ENCODE data around the gene SH3GL2.

SH3GL2 gene

DNA sequence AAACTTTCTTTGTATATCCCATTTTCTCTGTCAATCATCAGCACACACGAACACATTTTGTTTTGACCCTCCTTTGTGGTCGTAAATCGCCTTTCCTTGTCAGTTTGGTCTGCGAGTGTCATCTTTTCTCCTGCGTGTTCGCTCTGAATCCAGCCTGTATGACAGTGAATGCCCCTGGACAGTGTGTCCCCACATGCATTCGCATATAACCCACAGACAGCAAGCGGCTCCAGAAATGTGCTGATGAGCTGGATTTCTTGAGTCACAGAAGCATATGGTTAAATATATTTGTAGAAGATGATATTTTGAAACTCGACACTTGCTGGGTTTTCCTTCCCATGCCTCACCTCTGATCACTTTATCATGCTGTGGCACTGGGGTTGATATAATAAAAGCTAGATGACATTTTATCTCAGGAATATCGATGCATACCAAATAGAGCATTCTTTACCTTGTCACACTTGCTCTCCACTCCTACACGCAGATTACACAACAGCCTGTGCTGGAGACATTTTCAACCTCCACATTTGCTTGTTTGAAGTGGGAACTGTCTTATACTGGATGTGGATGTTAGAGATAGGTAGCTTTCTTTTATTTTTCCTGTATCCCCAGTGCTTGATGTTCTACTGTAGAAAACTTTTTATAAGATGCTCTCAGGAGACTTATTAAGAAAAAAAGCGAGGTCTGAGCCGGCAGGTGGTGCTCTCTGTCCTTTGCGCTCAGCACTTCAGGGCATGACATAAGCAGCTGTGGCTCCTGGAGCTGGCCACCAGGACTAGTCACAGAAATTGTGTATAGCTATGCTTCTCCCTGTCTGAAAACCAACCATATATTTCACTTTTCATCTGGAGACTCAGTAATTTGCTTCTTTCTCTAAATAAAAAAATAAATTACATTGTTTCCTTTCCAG lies 215.1 kb downstream of the SH3GL2 start:
- Histone ChIP-seq H3K4me3 (ENCODE audit: low read length) (no peak overlapping the region), H3K27ac (ENCODE audit: low read length) (no peak overlapping the region), H3K4me1 (ENCODE audit: control insufficient read depth, low read depth, low read length) (no peaks in the 10 kb centered on the region), H3K9ac (ENCODE audit: low read length) (no peak overlapping the region), H3K36me3 (ENCODE audit: control insufficient read depth, low read depth, low read length) (no peaks in the 10 kb centered on the region), H3K27me3 (ENCODE audit: control insufficient read depth, insufficient read depth, low read length) (no peaks in the 10 kb centered on the region), H3K9me3 (ENCODE audit: control insufficient read depth, low read depth, low read length) (no peaks in the 10 kb centered on the region)

- H3K4me1 ChIP-seq (ENCODE audit: control insufficient read depth, low read depth, low read length), result no peaks in the 10 kb centered on the region
- no peaks in the 10 kb centered on the region for H3K36me3 ChIP-seq (ENCODE audit: control insufficient read depth, low read depth, low read length)
- no peak overlapping the region for H3K4me3 ChIP-seq (ENCODE audit: low read length)
- no peaks in the 10 kb centered on the region for H3K9me3 ChIP-seq (ENCODE audit: control insufficient read depth, low read depth, low read length)
- no peak overlapping the region for H3K9ac ChIP-seq (ENCODE audit: low read length)
- no peaks in the 10 kb centered on the region for H3K27me3 ChIP-seq (ENCODE audit: control insufficient read depth, insufficient read depth, low read length)
- H3K27ac ChIP-seq (ENCODE audit: low read length), result no peak overlapping the region
These were observed 216.9 kb downstream of the SH3GL2 start for GRCh38 chr9:17795744-17796143.

DNA sequence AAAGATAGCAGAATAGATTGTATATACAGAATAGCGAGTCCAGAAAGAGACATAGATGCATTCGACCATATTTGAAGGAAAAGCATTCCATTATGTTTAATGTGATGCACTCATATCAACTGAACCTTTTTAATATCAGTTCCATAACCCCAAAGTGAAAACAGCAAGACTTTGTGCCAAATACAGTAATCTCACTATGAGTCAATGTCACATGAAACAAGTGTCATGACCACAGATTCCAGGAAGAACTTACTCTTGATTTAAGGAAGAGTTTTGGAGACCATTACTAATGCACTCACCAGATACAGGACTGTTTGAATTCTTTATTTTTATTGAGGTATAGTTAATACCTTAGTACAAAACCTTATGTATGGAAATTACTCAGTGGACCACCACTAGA lies 220.5 kb downstream of the SH3GL2 start:
- Histone ChIP-seq H3K9me3 (ENCODE audit: control insufficient read depth, low read depth, low read length) (no peaks in the 10 kb centered on the region), H3K4me3 (ENCODE audit: low read length) (no peak overlapping the region), H3K4me1 (ENCODE audit: control insufficient read depth, low read depth, low read length) (no peaks in the 10 kb centered on the region), H3K36me3 (ENCODE audit: control insufficient read depth, low read depth, low read length) (no peaks in the 10 kb centered on the region), H3K9ac (ENCODE audit: low read length) (no peak overlapping the region), H3K27ac (ENCODE audit: low read length) (no peak overlapping the region), H3K27me3 (ENCODE audit: control insufficient read depth, insufficient read depth, low read length) (no peaks in the 10 kb centered on the region)

DNA sequence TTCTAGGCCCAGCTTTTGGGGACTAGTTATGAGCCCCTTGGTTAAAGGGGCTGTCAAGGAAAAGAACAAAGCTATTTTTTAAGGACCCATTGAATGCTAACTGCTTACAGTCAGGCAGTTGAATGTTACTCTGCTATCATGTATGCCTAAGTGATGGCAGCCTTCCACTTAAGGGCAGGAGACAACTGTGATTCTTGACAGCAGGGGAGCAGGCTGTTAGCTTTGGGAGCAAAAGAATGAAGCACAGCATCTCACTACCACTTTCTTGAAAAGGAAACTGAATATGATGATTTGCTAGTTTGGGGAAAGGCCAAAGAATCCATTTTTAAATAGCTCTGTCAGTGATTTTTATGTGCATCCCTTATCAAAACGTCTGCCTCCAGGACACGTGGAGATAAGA lies 221.6 kb downstream of the SH3GL2 start:
- no peak overlapping the region for H3K9ac ChIP-seq (ENCODE audit: low read length)
- H3K9me3 ChIP-seq (ENCODE audit: control insufficient read depth, low read depth, low read length), result no peaks in the 10 kb centered on the region
- H3K4me1 ChIP-seq (ENCODE audit: control insufficient read depth, low read depth, low read length), result no peaks in the 10 kb centered on the region
- no peaks in the 10 kb centered on the region for H3K27me3 ChIP-seq (ENCODE audit: control insufficient read depth, insufficient read depth, low read length)
- H3K4me3 ChIP-seq (ENCODE audit: low read length), result no peak overlapping the region
- H3K36me3 ChIP-seq (ENCODE audit: control insufficient read depth, low read depth, low read length), result no peaks in the 10 kb centered on the region
- H3K27ac ChIP-seq (ENCODE audit: low read length), result no peak overlapping the region

DNA sequence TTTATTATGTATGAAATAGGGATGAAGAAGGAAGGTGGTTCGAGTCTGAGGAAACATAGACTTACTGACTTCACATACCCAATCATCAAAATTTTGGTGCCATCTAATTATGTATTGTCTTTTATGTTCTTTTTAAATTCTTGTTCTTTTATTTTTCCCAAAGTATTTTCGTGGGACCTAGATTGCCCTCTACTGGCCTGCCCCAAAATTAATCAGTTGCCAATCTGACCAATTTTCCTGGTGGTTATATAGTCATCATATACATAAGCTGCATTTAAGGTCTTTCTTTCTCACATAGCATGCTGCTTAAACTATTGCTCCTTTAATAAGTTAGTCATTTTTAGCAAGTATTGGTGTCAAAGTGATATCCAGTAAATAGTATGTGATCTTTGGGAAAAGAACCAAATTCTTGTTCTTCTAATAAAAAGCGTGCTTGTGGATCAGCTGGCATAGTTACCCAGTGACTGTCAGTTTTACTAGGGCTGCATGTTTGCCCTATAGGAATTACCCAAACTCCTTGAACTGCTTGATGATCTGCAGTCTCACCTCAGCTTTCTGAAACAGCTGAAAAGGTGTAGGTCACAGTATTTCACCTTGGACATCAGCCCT lies 223.5 kb downstream of the SH3GL2 start:
- H3K9ac ChIP-seq (ENCODE audit: low read length), result no peak overlapping the region
- no peaks in the 10 kb centered on the region for H3K36me3 ChIP-seq (ENCODE audit: control insufficient read depth, low read depth, low read length)
- no peak overlapping the region for H3K27ac ChIP-seq (ENCODE audit: low read length)
- no peak overlapping the region for H3K4me3 ChIP-seq (ENCODE audit: low read length)
- no peaks in the 10 kb centered on the region for H3K4me1 ChIP-seq (ENCODE audit: control insufficient read depth, low read depth, low read length)
- H3K27me3 ChIP-seq (ENCODE audit: control insufficient read depth, insufficient read depth, low read length), result no peaks in the 10 kb centered on the region
- no peaks in the 10 kb centered on the region for H3K9me3 ChIP-seq (ENCODE audit: control insufficient read depth, low read depth, low read length)

- Histone ChIP-seq H3K9me3 (ENCODE audit: control insufficient read depth, low read depth, low read length) (no peaks in the 10 kb centered on the region), H3K4me3 (ENCODE audit: low read length) (no peak overlapping the region), H3K4me1 (ENCODE audit: control insufficient read depth, low read depth, low read length) (no peaks in the 10 kb centered on the region), H3K27me3 (ENCODE audit: control insufficient read depth, insufficient read depth, low read length) (no peaks in the 10 kb centered on the region), H3K36me3 (ENCODE audit: control insufficient read depth, low read depth, low read length) (no peaks in the 10 kb centered on the region), H3K27ac (ENCODE audit: low read length) (no peak overlapping the region), H3K9ac (ENCODE audit: low read length) (no peak overlapping the region)
These were observed 228.9 kb downstream of the SH3GL2 start for GRCh38 chr9:17807613-17808282.

- Histone ChIP-seq H3K9ac (ENCODE audit: low read length) (no peak overlapping the region), H3K36me3 (ENCODE audit: control insufficient read depth, low read depth, low read length) (no peaks in the 10 kb centered on the region), H3K4me1 (ENCODE audit: control insufficient read depth, low read depth, low read length) (no peaks in the 10 kb centered on the region), H3K4me3 (ENCODE audit: low read length) (no peak overlapping the region), H3K27me3 (ENCODE audit: control insufficient read depth, insufficient read depth, low read length) (no peaks in the 10 kb centered on the region), H3K27ac (ENCODE audit: low read length) (no peak overlapping the region), H3K9me3 (ENCODE audit: control insufficient read depth, low read depth, low read length) (no peaks in the 10 kb centered on the region)
These were observed 231.5 kb downstream of the SH3GL2 start for GRCh38 chr9:17810317-17810716.

GRCh38 chr9:17810728-17811571 lies 232.1 kb downstream of the SH3GL2 start:
- Histone ChIP-seq H3K9me3 (ENCODE audit: control insufficient read depth, low read depth, low read length) (no peaks in the 10 kb centered on the region), H3K4me3 (ENCODE audit: low read length) (peak overlapping the region; percentile 22), H3K27me3 (ENCODE audit: control insufficient read depth, insufficient read depth, low read length) (no peaks in the 10 kb centered on the region), H3K4me1 (ENCODE audit: control insufficient read depth, low read depth, low read length) (no peaks in the 10 kb centered on the region), H3K27ac (ENCODE audit: low read length) (no peak overlapping the region), H3K36me3 (ENCODE audit: control insufficient read depth, low read depth, low read length) (no peaks in the 10 kb centered on the region), H3K9ac (ENCODE audit: low read length) (no peak overlapping the region)

- Histone ChIP-seq H3K9me3 (ENCODE audit: control insufficient read depth, low read depth, low read length) (no peaks in the 10 kb centered on the region), H3K4me3 (ENCODE audit: low read length) (no peak overlapping the region), H3K4me1 (ENCODE audit: control insufficient read depth, low read depth, low read length) (no peaks in the 10 kb centered on the region), H3K27me3 (ENCODE audit: control insufficient read depth, insufficient read depth, low read length) (no peaks in the 10 kb centered on the region), H3K27ac (ENCODE audit: low read length) (no peak overlapping the region), H3K36me3 (ENCODE audit: control insufficient read depth, low read depth, low read length) (no peaks in the 10 kb centered on the region), H3K9ac (ENCODE audit: low read length) (no peak overlapping the region)
These were observed 234.9 kb downstream of the SH3GL2 start for GRCh38 chr9:17813798-17814197.

GRCh38 chr9:17816431-17817027 lies 237.7 kb downstream of the SH3GL2 start:
- Histone ChIP-seq H3K4me1 (ENCODE audit: control insufficient read depth, low read depth, low read length) (no peaks in the 10 kb centered on the region), H3K9ac (ENCODE audit: low read length) (no peak overlapping the region), H3K27ac (ENCODE audit: low read length) (no peak overlapping the region), H3K9me3 (ENCODE audit: control insufficient read depth, low read depth, low read length) (no peaks in the 10 kb centered on the region), H3K27me3 (ENCODE audit: control insufficient read depth, insufficient read depth, low read length) (no peaks in the 10 kb centered on the region), H3K4me3 (ENCODE audit: low read length) (no peak overlapping the region), H3K36me3 (ENCODE audit: control insufficient read depth, low read depth, low read length) (no peaks in the 10 kb centered on the region)

DNA sequence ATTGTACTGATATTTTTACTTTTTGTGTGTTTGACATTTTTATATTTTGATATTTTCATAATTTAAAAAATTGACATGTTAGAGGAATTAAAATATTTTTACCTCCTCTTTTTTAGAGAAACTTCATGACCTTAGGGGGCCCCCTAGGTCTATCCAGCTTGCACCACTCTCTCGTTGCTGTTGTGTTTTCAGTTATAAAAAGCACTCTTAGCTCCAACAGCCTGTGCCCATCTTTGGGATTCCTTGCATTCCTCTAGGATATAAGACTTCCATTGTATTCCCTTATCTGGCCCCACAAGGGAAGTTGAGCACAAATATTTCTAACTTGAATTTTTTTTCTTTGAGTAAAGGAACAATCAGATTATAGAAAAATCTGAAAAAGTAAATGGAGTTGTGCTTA lies 245.3 kb downstream of the SH3GL2 start:
- H3K27me3 ChIP-seq (ENCODE audit: control insufficient read depth, insufficient read depth, low read length), result no peaks in the 10 kb centered on the region
- no peak overlapping the region for H3K4me3 ChIP-seq (ENCODE audit: low read length)
- H3K27ac ChIP-seq (ENCODE audit: low read length), result no peak overlapping the region
- H3K36me3 ChIP-seq (ENCODE audit: control insufficient read depth, low read depth, low read length), result no peaks in the 10 kb centered on the region
- peaks cover 4% of the 10 kb centered on the region for H3K4me1 ChIP-seq (ENCODE audit: control insufficient read depth, low read depth, low read length)
- no peak overlapping the region for H3K9ac ChIP-seq (ENCODE audit: low read length)
- H3K9me3 ChIP-seq (ENCODE audit: control insufficient read depth, low read depth, low read length), result no peaks in the 10 kb centered on the region
